Medulla oblongata (tissue), 1 donor: ENCODE measurements around the gene GLCE.
A peak's percentile ranks its signal among the peaks of the same experiment; 100 is the strongest.

ENCODE experiments used
- DNase-seq: peaks from one replicate; pipeline ENCODE4 v3.0.0-alpha.2; 2015; ENCODE audit errors: extremely low spot score

The GLCE gene

DNA sequence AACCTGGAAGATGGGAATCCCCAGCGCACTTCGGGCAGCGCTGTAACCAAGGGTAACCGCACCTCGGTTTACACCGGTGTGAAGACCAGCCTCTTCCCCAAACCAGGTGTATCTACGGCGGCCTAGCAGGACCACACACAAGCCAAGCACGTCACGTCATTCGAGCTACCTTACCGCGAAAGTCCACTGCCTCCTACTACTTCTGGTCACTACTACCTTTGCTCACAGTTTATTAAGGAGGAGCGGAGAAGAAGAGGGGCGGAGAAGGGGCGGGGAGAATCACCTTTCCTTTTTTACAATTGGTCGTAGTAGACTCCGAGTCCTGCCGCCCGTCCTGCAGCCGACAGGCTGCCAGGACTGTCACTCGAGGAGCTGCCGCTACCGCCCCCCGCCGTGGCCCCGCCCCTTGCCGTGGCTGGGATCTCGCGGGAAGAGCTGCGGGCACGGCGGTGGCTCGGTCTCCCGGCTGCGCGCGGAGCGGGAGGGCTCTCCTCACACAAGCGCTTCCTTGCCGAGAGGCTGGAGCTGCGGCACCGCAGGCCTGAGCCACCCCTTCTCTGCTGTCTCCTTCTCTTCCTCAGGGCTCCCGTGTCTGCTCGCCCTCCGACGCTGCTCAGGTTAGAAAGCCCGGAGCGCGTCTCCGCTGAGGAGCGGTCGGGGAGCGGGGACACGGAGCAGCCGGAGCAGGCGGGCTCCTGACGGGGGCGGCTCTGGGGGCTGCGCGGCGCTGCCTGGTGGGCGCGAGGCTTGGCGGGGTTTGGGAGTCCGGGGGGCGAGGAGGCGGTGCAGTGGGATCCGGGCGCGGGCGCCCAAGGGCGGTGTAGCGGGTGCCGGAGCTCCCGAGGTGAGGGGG lies at the start of gene GLCE:
GLCE (plus strand) TSS at position 495 of the 853 bp plus-strand sequence. CDS start 95,172 bp downstream, outside the sequence.
- peak; percentile 99 for DNase-seq

DNA sequence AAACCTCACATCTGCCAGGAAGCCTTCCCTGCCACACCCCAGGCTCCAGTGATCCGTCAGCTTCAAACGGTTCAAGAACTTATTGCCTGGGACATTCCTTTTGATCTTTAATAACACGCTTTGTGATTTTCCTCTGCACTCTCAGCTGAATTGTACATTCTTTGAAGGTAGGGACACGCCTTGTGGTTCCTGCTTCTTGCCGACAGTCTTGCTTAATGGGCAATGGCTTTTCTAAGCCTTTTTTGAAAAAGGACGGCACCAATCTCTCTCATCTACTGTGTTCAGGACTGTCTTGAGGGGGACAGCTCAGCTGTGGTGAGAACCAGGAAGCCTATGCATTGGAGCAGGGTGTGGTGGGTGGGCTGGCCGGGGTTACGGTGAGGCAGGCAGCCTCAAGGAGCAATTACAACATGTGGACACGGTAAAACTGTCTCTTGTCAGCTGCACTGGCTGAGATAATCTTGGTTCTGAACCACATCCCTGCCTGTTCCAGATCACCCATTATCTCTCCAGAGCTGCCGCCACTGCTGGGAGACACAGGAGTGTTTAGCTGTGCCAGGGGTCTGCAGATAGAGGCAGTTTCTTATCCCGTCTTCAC lies 46.0 kb upstream of the GLCE start:
- DNase-seq = no peak

DNA sequence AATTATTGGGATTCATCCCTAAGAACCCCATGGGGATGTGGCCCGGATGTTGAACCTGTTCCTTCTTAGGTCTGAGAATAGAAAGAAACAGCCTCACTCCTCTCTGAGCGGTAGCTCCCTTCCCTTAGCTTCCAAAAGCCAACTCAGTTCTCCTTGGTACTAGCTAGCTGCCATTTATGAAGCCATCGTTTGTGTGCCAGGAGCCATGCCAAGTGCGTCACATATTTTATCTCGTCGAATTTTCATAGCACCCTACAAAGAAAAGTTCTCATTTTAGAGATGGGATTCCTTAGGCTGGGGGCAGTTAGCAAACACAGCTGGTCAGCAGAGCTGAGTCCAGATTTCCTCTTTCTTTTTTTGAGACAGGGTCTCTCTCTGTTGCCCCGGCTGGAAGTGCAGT lies 45.4 kb upstream of the GLCE start:
- no peak for DNase-seq

DNA sequence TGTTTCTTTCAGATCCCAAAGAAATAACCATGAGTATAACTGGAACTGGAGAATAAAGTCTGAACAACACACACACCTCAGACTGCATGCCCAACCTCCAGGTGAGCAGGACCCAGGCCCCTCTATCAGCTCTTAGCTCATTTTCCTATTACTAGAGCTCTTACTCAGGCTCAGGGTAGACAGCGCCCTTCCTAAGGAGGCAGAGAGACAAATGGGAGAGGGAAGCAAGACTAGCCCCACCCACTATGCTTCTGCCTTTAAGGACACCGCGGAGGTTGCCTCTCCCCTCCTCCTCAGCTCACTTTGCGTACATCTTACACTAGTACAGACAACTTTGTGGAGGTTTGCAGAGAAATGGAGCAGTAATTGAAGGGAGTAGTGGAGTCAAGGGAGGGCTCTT lies 44.0 kb upstream of the GLCE start:
- no peak for DNase-seq

DNA sequence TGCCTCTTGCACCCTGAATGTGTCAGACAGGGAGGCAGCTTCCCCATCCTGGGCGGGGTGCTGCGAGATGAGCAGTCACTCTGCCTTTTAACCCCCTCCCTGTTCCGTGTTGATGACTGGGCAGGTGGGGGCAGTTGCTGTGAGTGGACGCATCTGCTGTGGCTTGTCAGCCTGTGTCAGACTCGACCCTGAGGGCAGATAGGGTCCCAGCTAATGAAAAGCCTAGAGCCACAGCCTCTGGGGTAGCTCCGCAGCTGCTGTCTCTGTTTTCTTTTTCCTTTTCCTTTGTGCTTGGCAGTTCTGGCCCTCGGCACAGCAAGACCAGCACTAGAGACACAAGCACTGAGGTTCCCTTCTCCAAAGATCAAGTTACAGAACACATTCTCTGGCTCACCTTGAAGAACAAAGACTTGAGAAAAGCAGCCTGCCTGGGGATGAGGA lies 43.0 kb upstream of the GLCE start:
- no peak for DNase-seq

DNA sequence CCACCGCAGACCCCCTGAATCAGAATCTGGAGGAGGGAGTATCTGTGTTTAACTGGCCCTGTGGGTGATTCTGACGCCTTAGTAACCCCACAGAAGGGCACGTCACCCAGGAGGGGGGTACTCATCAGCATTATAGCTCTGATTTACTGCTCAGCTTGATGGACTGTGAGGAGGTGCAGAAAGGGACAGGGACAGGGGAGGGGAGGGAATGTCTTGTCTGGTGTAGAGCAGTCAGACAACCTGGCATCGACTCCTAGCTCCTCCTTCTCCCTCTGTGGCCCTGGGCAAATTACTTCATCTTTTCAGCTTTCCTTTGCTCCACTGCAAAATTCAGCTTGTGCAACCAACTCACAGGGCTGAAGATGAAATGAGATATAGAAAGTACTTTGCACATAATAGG lies 42.3 kb upstream of the GLCE start:
- DNase-seq = no peak

DNA sequence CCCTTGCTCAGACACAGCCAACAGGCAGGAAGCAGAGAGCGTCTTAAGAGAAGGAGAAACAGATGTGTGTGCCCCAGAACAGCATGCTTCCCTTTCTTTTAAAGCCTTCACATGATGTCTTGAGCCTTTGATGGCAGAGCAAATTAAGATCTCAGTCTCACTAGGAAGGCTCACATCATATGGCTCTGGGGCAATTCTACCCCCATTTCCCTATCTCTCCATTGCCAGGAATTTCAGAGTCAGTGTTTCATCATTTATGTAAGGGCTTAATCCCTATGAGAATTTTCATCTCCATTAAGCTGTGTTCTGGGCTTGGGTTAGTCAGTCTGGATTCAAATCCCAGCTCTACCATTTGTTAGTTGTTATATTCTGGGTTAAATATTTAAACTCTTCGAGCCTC lies 41.4 kb upstream of the GLCE start:
- DNase-seq = no peak

DNA sequence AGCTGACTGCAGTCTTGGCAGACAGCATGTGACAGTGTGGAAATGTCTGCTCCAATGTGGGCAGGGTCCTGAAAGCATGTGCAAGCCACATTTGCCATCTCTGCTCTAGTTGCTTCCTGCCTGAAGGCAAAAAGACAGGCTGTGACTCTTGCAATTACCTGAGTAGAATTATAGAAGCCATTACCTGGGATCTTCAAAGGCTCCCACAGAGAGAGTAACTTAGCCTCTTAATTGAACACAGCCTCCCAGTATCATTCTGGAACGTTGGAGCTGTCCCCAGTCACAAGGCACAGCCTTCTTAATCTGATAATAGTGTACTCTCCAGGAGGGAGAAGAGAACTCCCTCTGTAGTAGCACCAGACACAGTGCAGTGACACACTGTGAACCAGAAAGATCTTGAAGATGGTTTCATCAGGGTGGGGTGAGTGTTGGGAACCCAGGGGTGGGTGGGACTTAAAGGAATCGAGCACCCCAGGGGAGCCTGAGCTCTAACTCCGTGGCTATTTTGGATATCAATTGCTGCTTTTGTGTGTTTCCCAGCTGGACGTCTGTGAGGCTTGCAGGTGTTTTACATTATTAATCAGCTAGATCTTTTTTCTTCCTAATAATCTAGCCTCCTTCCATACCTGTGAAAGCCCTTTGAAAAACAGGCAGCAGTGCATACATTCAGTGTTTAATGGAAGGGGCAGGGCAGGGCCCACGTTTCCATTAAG lies 40.6 kb upstream of the GLCE start:
- no peak for DNase-seq

DNA sequence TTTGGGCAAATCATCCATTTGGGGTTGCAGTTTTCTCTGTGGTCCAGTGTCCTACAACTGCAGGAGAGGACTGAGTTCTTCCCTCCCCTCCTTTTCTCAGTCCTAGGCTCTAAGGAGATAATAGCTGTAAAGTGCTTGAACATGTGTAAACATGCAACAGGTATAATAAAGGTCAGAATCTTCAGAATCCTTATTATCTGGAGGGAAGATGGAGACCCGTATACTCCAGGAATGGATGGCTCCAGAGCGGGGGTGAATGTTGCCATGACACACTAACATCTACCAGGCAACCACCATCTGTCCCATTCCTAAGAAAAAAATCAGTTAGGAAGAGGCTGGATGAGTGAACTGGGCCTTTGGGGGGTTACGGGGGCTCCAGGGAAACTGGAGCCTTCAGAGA lies 39.7 kb upstream of the GLCE start:
- DNase-seq = no peak

DNA sequence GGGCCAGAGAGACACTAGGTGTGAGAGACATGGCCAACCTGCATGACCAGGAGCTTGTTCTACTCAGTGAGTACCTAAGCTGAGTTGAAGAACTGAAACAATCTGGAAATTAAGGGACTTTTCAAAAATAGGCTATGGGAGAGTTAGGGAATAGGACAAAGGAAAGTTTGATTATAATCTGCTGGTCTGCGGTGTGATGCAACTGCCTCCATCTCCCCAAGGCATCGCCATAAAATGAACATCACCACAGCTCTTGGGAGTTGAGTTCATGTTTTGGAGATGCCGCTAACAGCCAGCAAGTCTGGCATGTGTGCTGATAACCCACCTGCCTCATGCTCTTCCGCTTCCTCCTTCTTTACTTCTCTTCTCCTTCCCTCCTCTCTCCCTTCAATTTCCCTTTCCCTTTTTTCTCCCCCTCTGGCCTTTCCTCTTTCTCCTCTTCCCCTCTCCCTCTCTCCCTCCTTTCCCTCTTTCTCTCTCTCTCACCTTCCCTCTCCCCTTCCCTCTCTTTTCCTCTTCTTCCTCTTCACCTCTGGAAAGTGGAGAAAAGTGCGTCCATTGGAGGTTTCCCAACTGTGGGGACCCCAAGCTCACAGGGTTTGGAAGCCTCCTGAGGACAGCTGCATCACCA lies 39.1 kb upstream of the GLCE start:
- no peak for DNase-seq

DNA sequence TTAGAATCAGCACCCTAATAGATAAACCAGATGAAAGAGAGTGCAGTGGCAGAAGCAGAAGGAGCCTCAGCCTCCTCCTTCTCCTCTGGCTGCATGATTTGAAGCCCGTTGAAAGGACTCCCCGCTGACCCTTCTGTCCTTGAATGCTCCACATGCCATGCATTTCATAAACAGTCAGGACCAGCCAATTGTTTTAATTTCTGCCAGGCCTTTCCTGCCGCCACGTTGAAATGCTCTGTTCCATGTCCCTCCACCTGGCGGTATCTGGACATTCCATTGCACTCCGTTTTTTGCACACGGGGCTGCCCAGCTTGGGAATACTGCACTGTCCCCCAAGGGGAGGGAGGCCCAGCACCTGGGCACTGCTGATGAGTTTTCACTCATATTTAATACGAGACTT lies 35.2 kb upstream of the GLCE start:
- DNase-seq = no peak

DNA sequence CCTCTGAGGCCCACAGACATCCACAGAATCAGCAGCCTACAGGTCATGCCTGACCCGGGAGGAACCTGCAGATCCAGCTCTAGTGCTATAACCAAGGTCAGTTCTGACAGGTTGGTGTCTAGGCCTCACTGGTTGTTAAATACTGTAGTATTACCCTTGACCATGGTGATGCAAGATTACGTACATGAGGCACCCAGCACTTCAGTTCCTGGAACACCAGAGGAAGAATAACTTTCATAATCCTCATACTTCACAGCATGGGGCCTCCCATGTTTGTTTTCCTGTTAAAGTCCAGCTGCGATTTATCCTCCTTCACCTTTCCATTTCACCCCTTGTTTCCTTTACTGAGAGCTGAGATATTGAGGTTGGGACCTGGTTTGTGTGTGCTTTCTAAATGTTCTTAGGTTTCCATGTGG lies 34.4 kb upstream of the GLCE start:
- no peak for DNase-seq

DNA sequence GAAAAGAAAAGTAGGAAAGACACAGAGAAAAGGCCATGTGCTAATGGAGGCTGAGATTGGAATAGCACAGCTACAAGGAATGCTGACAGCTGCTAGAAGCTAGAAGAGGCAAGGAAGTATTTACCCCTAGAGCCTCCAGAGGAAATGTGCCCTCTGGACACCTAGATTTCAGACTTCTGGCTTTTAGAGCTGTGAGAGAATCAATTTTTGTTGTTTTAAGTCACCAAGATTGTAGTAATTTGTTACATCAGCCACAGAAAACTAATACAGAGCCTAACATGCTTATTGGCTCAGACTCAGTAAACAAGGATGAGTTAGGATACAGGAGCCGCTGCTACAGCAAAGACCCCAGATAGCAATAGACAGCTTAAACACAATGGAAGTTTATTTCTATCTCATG lies 33.1 kb upstream of the GLCE start:
- DNase-seq = no peak

DNA sequence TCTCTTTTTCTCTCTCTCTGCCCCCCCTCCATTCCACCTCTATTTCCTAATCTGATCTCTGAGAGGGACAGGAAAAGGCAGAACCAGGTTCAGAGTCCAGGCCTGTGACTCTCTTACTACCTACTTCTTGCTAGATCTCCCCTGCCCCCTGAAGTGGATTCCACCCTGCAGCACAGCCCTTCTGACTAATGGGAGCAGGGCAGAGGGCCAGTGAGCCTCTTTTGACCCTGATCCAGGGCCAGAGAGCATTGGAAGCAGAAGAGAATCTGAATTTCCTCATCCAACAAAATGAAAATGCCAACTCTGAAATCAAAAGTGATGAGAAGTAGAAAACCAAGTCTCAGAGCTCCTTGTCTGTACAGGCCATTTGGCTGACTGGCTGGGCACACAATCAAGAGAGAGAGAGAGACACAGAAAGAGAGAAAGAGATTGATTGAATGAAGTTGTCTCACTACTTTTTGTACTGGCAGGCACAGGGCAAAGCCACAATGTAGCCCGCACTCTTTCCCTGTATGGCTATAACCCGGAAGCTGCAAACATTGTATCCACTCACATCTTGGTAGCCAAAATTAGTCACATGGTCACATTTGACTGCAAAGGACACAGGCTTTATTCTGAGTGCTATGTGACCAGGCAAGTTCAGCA lies 31.6 kb upstream of the GLCE start:
- DNase-seq = peak; percentile 85

DNA sequence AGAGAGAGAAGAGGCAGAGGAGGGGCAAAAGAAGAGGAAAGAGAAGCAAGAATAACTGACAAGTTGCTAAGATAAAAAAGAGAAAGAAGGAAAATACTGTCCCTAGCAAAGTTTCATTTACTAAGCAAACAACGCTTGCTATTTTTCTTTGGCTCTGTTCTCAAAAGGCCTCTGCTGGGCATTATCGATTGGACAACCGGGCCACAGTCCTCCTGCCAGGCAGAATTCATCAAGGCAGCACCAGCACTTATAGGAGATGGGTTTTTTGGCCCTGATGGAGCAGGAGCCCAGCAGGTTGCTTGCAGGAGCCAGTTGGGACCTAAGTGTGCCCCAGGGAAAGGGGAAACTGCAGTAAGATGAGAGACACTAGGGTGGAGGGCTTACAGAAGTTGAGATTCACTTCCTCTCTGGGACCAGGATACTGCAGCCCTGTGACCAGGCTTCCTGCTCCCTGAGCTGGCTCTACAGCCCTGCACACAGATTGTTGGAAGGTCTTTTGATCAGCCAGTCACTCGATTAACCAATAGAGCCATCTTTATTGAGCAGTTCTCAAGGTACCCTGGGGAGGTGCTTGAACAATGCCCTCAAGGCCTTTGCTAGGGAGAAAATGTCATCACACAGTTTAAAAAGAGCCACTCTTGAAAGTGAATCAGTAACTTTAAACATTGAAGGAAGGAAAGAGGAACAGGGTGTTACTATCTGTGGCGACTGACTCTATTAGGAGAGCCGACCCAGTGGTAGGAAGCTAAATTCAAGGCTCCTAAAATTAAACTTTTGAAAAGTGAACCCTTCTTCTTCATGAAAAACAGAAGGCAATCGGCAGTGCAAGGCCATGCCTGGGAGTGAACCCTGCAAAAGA lies 28.8 kb upstream of the GLCE start:
- DNase-seq = peak; percentile 76

DNA sequence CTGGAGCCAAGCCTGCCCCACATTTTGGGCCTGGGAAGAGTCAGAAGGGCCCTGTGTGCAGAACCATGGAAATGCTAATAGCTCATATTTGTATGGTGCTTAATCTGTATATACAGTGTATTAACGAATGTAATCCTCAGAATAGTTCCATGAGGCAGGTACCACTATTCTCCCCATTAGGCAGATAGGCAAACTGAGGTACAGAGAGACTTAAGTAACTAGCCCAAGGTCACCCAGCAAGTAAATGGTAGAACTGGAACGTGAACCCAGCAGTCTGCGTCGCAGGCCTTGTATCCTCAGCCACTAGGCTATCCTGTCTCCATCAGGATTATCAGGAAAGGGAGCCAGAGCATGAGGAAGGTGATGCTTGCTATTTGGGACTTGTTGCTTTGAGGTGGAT lies 28.0 kb upstream of the GLCE start:
- DNase-seq = no peak

DNA sequence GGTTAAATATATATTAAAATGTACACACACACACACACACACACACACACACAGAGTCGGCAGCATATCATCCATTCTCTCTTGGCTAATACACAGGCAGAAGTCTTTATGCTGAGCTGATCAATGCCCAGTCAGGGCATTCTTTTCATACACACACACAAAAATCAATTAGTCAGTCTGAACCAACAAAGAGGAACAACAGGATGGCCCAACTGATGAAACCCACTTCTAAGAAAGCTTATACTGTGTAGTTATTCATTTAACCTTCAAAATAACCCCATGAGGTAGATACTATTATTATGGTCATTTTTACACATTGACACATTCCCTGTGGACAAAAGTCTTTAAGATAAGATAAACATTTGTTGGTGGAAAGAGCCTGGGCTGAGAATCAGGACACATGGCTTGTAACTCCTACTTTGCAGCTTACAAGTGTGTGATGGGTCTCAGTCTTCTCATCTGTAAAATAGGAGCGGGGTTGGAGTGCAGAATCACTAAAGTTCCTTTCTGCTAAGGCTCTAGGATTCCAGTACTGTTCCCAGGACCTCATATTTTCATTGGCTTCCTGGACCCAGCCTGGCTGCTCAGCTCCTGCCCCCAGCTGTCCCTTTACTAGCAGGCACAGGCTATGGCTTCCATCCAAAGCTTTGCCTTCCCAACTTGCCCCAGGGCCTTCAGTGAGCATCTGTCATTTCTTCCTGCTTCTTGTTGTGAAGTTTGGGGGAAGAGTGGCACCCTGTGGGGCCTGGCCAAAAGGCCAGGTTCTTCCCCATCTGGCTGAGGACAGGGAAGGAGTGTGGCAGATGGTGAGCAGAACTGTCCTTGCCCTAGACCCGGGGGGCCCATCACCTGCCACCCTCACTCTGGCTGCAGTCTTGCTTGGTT lies 27.2 kb upstream of the GLCE start:
- DNase-seq = peak; percentile 35

DNA sequence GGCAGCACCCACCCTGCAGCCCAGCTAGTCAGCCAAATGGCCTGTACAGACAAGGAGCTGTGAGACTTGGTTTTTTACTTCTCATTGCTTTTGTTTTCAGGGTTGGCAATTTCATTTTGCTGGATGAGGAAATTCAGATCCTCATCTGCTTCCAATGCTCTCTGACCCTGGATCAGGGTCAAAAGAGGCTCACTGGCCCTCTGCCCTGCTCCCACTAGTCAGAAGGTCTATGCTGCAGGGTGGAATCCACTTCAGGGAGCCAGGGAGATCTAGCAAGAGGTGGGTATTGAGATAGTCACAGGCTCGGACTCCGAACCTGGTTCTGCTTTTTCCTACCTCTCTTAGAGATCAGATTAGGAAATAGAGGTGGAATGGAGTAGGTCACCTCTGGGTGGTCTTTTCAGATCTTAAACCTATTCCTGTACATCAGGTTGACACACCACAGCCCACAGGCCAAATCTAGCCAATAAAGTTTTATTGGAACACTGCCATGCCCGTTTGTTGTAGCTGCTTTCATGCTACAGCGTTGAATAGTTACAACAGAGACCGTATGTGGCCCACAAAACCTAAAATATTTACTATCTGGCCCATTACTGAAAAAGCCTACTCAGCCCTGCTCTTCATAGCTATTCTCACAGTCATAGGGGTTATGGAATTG lies 26.4 kb upstream of the GLCE start:
- no peak for DNase-seq

DNA sequence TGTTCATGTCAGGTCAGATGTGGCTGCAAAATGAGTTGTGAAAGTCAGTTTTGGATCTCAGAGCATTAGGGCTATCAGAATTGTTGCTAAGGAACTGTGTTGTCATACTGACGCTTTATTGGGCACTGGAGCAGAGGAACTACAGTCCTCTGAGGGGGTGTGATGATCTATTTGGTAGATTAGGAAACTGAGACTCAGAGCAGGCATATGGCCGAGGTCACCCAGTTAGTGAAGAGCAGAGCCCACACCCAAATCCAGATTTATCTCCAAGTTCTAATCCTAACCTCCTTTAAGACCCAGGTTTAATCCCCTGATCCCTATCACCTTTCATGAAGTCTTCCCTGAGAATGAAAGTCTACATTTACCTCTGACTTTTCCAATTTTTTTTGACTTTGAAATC lies 25.6 kb upstream of the GLCE start:
- no peak for DNase-seq
